Measurements from ENCODE around the gene PCBP2. TPM values are rescaled to one million over a fixed set of nuclear protein-coding genes. Genes with fewer than 3 reads are reported as not detected.
A peak's percentile ranks its signal among the peaks of the same experiment; 100 is the strongest.

PCBP2 gene
- total RNA-seq, 8 experiments from 2014 or later, result 188 to 782 (median 284) TPM

DNA sequence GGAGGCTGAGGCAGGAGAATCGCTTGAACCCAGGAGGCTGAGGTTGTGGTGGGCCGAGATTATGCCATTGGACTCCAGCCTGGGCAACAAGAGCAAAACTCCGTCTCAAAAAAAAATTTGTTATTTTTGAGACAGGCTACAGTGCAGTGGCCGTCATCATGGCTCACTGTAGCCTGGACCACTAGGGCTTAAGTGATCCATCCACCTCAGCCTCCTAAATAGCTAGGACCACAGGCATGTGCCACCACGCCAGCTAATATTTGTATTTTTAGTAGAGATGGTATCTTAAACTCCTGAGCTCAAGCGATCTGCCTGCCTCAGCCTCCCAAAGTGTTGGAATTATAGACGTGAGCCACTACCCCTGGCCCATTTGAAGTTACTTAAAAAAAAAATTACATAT is 966 bp upstream of the PCBP2 start:
- H3K4me3 ChIP-seq, result no peak overlapping the region
- ATAC-seq (replicated peaks in 6 of 8), result no peak
- in situ Hi-C loops (cut with MboI; ENCODE audit: low pct_unique_long_range_greater_than_20kb in 2 of 9, low sequenced_read_pairs in 9 of 9, unreplicated experiment in 9 of 9), result no loop called here
- peaks cover 7 to 13% of the 10 kb centered on the region in 2 donors for H3K4me1 ChIP-seq (replicated peaks in 1 of 2)
- 75 to 100% (median 100%) methylated on average over 1 to 4 of the region's 7 CpGs; no CpG with 5 or more reads in 4 of the 10 experiments for WGBS, 10 experiments
- H3K27ac ChIP-seq, result no peak overlapping the region

DNA sequence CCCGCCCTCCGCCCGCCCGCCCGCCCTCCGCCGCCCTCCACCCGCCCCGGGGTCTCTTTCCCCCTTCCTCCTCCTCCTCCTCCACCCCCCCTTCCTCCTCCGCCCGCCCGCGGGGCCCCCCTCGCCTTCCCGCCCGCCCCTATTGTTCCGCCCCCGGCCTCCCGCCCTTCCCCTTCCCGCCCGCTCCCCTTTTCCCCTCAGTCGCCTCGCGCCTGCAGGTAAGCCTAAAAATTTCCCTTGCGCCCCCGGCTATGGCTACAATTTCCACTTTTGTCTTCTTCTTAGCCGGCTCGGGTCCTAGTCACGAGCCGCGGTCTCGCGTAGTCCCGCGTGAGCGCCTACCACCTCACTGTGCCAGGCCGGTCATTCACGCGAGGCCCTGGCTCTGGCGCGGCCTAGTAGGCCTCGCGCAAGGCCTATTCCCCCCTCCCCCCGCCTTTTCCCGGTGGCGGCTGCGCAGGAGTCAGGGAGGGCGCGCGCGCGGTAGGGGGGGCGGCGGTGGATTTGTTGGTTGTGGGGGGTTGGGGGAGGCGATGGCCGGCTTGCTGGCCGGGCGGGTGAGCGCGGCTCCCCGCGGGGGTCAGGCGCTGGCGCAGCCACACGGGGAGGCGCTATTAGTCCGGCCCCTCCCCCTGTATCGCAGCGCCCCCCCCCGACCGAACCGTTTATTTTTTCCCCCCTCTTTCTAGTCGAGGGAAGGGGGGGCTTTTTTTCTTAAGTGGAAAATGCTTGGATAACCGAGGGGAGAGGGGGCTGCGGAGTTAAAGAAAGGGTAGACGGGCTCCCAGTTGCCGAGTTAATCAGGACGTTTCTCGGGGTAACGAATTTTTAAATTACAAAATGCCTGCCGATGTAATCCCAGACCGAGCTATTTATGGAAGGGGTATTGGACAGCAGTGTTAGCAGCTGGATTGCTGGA is 516 bp downstream of the PCBP2 start:
- WGBS, 10 experiments, result 0 to 3% (median 0%) methylated on average over 1 to 9 of the region's 82 CpGs; no CpG with 5 or more reads in 2 of the 10 experiments
- ATAC-seq (replicated peaks in 6 of 8), result peak; percentile 39 to 56 (median 49)
- in situ Hi-C loops (cut with MboI; ENCODE audit: low pct_unique_long_range_greater_than_20kb in 2 of 9, low sequenced_read_pairs in 9 of 9, unreplicated experiment in 9 of 9), result no loop called here
- Histone ChIP-seq H3K27ac (peak overlapping the region; percentile 92 to 95), H3K4me3 (peak overlapping the region; percentile 57 to 84 (median 69)), H3K4me1 (replicated peaks in 1 of 2) (peaks cover 7 to 13% of the 10 kb centered on the region in 2 donors)

DNA sequence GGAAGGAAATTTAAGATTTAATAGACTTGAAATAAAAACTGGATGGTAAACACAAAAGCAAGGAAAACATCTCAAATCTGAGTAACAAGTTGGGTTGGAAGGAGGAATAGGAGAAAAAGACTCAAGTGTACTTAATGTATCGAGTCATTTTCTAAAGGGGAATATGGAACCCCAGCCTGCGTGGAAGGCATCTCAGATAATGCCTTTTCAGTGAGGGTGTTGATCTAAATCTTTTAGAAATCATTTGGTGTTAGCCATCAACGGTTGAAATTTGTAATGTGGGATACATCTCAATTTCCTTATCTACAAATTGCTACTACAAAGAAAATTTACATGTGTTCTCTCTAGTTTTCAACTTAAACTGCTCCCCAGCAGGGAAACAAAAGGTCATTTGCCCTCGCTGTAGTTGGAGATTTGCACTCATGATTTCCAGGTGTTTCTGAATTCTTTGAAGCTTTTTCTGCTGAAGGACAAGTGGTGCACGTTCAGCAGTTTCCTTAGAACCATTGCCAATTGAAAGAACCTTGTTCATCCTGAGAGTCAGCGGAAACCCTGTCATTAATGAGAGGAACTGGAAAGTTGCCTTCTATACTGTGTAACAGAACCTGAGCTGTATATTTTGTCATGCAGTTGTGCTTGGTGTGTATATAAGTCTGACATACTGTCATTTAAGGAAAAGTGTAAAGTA is 2.2 kb downstream of the PCBP2 start:
- H3K27ac ChIP-seq, result no peak overlapping the region
- H3K4me3 ChIP-seq, result peak overlapping the region in 2 of 5 donors; percentile 68 to 78
- WGBS, 10 experiments, result 13 to 80% (median 64%) methylated on average over 1 to 6 of the region's 6 CpGs
- no peak for ATAC-seq (replicated peaks in 6 of 8)
- in situ Hi-C loops (cut with MboI; ENCODE audit: low pct_unique_long_range_greater_than_20kb in 2 of 9, low sequenced_read_pairs in 9 of 9, unreplicated experiment in 9 of 9), result no loop called here
- H3K4me1 ChIP-seq (replicated peaks in 1 of 2), result peaks cover 7 to 13% of the 10 kb centered on the region in 2 donors

DNA sequence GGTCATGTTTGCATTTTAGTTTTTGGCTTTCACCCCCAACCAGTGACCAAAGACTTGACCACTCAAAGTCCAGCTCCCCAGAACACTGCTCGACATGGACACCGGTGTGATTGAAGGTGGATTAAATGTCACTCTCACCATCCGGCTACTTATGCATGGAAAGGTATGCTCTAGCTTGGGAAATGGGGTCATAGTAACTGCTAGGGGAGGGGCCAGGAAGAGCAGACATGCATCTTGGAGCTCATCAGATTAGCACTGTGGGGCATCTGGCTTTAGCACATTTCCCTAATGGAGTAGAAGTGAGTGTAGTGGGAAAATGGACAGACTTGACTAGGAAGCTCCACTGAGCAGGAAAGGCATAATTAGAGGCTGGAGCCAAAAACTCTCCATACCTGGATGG is 2.8 kb downstream of the PCBP2 start:
- no peak overlapping the region for H3K4me3 ChIP-seq
- WGBS, 10 experiments, result 40 to 100% (median 96%) methylated on average over 1 to 3 of the region's 3 CpGs; no CpG with 5 or more reads in 1 of the 10 experiments

DNA sequence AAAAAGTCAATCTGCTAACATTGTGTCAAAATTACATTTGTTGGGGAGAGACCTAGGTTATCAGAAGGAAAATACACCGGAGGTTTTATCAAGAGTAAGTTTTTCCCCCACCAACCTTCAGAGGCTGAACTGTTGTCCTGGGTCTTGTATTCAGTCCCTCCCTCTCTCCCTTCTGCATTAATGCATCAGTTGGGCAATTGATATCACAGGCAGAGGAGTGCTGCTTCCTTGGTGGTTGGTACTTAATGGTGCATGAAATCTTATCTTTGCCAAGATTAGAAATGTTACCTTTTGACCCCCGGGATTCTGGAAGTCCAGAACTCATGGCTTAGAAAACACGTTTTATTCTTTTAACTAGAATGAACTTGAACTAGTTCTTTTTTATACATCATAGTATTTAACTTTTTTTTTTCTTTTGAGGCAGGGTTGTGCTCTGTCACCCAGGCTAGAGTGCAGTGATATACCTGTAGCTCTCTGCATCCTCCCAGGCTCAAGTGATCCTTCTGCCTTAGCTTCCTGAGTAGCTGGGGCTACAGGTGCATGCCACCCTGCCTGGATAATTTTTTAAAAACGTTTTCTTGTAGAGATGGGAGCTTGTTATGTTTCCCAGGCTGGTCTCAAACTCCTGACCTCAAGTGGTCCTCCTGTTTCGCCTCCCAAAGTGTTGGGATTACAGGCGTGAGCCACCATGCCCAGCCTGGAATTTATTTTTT is 4.9 kb downstream of the PCBP2 start:
- Histone ChIP-seq H3K4me1 (replicated peaks in 1 of 2) (peaks cover 7 to 13% of the 10 kb centered on the region in 2 donors), H3K27ac (no peak overlapping the region), H3K4me3 (no peak overlapping the region)
- ATAC-seq (replicated peaks in 6 of 8), result no peak
- 63 to 92% (median 87%) methylated on average over 4 to 6 of the region's 6 CpGs for WGBS, 10 experiments
- in situ Hi-C loops (cut with MboI; ENCODE audit: low pct_unique_long_range_greater_than_20kb in 2 of 9, low sequenced_read_pairs in 9 of 9, unreplicated experiment in 9 of 9), result no loop called here

More for the DNA sequence above, 2.8 kb downstream of the PCBP2 start:
- Histone ChIP-seq H3K27ac (no peak overlapping the region), H3K4me1 (replicated peaks in 1 of 2) (peaks cover 7 to 13% of the 10 kb centered on the region in 2 donors)
- in situ Hi-C loops (cut with MboI; ENCODE audit: low pct_unique_long_range_greater_than_20kb in 2 of 9, low sequenced_read_pairs in 9 of 9, unreplicated experiment in 9 of 9), result no loop called here
- ATAC-seq (replicated peaks in 6 of 8), result no peak

DNA sequence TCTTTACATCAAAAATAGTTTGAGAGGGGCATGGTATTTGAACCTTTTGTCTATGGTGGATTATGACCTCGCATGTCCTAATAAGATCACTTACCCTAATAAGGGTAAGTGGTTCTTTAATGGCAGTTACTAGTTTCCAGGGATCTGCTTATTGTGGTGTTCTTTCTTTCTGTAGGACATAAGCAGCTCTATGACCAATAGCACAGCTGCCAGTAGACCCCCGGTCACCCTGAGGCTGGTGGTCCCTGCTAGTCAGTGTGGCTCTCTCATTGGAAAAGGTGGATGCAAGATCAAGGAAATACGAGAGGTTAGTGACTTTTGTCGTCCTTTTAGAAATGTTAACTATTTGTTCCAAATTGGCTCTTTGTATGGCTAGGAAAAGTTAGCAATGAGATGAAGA is 7.2 kb downstream of the PCBP2 start:
- no peak for ATAC-seq (replicated peaks in 6 of 8)
- Histone ChIP-seq H3K4me1 (replicated peaks in 1 of 2) (peaks cover 0 to 7% of the 10 kb centered on the region in 2 donors), H3K27ac (no peak overlapping the region), H3K4me3 (no peak overlapping the region)
- 47 to 100% (median 89%) methylated on average over 1 to 4 of the region's 4 CpGs; no CpG with 5 or more reads in 1 of the 10 experiments for WGBS, 10 experiments
- in situ Hi-C loops (cut with MboI; ENCODE audit: low pct_unique_long_range_greater_than_20kb in 2 of 9, low sequenced_read_pairs in 9 of 9, unreplicated experiment in 9 of 9), result no loop called here

DNA sequence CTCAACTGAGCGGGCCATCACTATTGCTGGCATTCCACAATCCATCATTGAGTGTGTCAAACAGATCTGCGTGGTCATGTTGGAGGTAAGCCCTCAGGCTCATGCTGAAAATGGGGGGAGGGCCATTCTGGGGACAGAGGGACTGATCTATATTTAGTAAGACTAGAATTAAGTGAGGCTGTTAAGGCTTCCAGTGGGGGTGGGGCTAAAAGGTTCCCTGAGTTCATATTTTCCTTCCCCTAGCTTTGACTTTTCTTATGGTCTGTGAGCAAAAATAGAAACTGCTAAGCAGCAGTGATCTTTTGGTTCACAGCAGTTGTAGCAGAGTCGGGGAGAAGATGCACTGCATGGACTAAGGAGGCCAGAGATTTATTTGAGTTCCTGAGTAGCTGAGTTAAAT is 9.2 kb downstream of the PCBP2 start:
- H3K27ac ChIP-seq, result no peak overlapping the region
- no peak for ATAC-seq (replicated peaks in 6 of 8)
- H3K4me3 ChIP-seq, result no peak overlapping the region
- in situ Hi-C loops (cut with MboI; ENCODE audit: low pct_unique_long_range_greater_than_20kb in 2 of 9, low sequenced_read_pairs in 9 of 9, unreplicated experiment in 9 of 9), result no loop called here
- WGBS, 10 experiments, result 43 to 100% (median 93%) methylated on average over 1 to 3 of the region's 3 CpGs; no CpG with 5 or more reads in 1 of the 10 experiments
- H3K4me1 ChIP-seq (replicated peaks in 1 of 2), result peaks cover 0 to 3% of the 10 kb centered on the region in 2 donors

DNA sequence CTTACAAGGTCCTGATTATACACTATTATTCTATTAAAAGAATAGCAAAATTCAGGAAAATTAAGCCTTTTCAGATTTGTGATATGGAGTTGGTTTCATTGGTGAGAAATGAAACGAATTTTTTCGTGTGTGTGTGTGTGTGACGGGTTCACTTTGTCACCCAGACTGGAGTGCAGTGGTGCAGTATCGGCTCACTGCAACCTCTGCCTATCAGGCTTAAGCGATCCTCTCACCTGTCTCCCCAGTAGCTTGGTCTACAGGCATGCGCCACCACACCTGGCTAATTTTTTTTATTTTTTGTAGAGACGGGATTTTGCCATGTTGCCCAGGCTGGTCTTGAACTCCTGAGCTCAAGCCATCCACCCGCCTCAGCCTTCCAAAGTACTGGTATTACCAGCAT is 9.7 kb downstream of the PCBP2 start:
- ATAC-seq (replicated peaks in 6 of 8), result no peak
- H3K27ac ChIP-seq, result no peak overlapping the region
- in situ Hi-C loops (cut with MboI; ENCODE audit: low pct_unique_long_range_greater_than_20kb in 2 of 9, low sequenced_read_pairs in 9 of 9, unreplicated experiment in 9 of 9), result no loop called here
- peaks cover 0 to 3% of the 10 kb centered on the region in 2 donors for H3K4me1 ChIP-seq (replicated peaks in 1 of 2)
- WGBS, 10 experiments, result 50 to 100% (median 82%) methylated on average over 2 to 5 of the region's 8 CpGs; no CpG with 5 or more reads in 3 of the 10 experiments
- H3K4me3 ChIP-seq, result no peak overlapping the region

DNA sequence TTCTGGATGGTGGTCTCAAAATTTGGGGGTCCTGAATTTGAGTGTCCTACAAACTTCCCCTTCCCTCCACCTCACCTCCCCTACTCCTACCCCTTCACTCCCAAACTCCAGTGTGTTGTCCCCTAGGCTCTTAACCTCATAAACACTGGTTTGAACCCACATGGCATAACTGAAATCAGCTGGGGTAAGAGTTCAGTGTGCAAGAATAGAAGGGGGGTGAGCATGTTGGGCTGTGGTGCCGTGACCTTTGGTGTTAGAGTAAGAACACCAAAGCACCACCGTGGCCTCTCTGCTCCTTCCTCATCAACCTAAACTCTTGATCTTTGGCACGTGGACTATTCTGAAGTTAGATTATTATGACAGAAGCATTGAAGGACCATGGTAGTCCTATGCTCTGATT is 11.0 kb downstream of the PCBP2 start:
- H3K27ac ChIP-seq, result no peak overlapping the region
- H3K4me1 ChIP-seq (replicated peaks in 1 of 2), result peaks cover 0 to 3% of the 10 kb centered on the region in 2 donors
- in situ Hi-C loops (cut with MboI; ENCODE audit: low pct_unique_long_range_greater_than_20kb in 2 of 9, low sequenced_read_pairs in 9 of 9, unreplicated experiment in 9 of 9), result no loop called here
- no peak overlapping the region for H3K4me3 ChIP-seq
- WGBS, 10 experiments, result 50 to 100% (median 90%) methylated on average over 1 to 2 of the region's 3 CpGs; no CpG with 5 or more reads in 5 of the 10 experiments
- no peak for ATAC-seq (replicated peaks in 6 of 8)

DNA sequence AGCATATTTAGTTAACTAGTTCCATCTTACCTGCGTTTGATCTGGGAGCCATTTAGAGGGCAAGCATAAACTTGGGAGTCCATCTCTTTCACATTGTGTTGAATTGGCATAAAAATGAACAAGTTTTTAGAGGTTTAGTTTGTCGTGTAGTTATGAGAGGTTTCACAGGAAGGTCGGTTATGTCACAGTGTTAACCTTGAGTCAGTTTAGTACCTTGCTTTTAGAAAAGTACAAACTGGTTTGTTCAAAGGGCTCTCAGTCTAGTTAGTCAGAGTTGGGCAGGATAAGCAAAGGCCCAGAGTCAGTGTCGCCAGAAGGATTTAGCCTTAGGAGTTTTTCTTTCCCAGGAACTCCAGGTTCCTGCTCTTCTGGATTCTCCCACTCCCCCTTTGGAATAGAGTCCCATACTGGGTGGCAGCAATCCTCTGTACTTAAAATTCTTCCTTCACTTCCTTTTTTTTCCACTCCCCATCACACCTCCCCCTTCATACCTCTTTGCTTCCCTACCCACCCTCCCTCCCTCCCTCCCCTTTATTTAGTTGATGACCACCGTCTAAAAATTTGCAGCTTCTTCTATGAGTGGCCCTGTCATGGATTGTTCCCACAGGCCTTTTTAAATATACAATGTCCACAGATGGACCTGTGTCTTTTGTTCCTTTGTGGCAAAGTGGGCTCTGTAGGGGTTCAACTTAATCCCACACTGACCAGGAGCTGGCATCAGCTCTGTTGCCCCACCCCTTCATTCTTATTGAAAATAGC is 12.1 kb downstream of the PCBP2 start:
- H3K4me1 ChIP-seq (replicated peaks in 1 of 2), result peaks cover 0 to 3% of the 10 kb centered on the region in 2 donors

DNA sequence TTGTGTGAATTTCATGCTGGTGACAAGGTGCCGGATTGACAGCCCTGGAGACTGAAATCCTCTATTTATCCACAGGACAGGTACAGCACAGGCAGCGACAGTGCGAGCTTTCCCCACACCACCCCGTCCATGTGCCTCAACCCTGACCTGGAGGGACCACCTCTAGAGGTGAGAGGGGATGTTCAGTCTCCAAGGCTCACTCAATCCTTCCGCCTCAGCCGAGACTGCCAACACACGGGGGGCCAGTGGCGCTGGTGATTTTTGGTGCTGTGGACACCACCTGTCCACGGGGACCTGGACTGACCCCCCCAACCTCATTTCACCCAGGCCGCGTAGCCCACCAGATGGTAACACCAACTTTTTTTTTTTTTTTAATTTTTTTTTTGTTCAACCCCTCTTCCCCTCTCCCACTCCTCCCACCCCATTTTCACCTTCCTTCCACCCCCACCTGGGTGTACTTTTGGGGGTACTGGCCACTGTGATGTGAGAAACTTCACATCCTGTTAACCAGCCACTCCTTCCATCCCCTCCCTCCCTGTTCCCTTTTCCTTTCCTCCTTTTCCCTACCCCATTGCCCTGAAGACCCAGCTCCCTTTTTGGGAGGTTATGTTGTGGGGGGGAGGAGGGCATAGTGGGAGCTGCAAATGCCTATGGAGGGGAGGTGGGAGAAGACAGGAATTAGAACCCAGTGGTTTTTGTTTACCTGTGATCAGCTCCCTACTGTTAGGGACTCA is 12.9 kb downstream of the PCBP2 start:
- no peak overlapping the region for H3K27ac ChIP-seq
- 69 to 100% (median 90%) methylated on average over 1 to 4 of the region's 11 CpGs; no CpG with 5 or more reads in 3 of the 10 experiments for WGBS, 10 experiments
- in situ Hi-C loops (cut with MboI; ENCODE audit: low pct_unique_long_range_greater_than_20kb in 2 of 9, low sequenced_read_pairs in 9 of 9, unreplicated experiment in 9 of 9), result no loop called here
- ATAC-seq (replicated peaks in 6 of 8), result peak in 5 of 8 experiments; percentile 8 to 45 (median 18)
- no peak overlapping the region for H3K4me3 ChIP-seq
- peaks cover 0 to 3% of the 10 kb centered on the region in 2 donors for H3K4me1 ChIP-seq (replicated peaks in 1 of 2)

More for the DNA sequence above, 12.1 kb downstream of the PCBP2 start:
- Histone ChIP-seq H3K4me3 (no peak overlapping the region), H3K27ac (no peak overlapping the region)
- in situ Hi-C loops (cut with MboI; ENCODE audit: low pct_unique_long_range_greater_than_20kb in 2 of 9, low sequenced_read_pairs in 9 of 9, unreplicated experiment in 9 of 9), result no loop called here
- ATAC-seq (replicated peaks in 6 of 8), result peak in 4 of 8 experiments; percentile 4 to 38 (median 27)
- WGBS, 10 experiments, result 42 to 96% (median 80%) methylated on average over 1 to 4 of the region's 5 CpGs; no CpG with 5 or more reads in 1 of the 10 experiments
